OCI-LY1 (cell line): Measurements from ENCODE around the gene FOXC2.

Experiments
- EZH2 ChIP-seq: fragments of 200-600 bp; sonication (generic), shearing (Covaris generic); IDR thresholded peaks from 2 replicates; pipeline ENCODE4 v1.8.0; 2017; ENCODE audit warnings: borderline replicate concordance, mixed run types, mild to moderate bottlenecking, antibody characterized with exemption, low read length, moderate library complexity, mixed read lengths
- TF ChIP-seq, protein P1 (sequence below): fragments of 200-600 bp; sonication (generic), shearing (Covaris generic); IDR thresholded peaks from 2 replicates; pipeline ENCODE4 v1.5.1; 2017; ENCODE audit warnings: mild to moderate bottlenecking, antibody characterized with exemption, low read length, moderate library complexity, mixed read lengths

DNA sequence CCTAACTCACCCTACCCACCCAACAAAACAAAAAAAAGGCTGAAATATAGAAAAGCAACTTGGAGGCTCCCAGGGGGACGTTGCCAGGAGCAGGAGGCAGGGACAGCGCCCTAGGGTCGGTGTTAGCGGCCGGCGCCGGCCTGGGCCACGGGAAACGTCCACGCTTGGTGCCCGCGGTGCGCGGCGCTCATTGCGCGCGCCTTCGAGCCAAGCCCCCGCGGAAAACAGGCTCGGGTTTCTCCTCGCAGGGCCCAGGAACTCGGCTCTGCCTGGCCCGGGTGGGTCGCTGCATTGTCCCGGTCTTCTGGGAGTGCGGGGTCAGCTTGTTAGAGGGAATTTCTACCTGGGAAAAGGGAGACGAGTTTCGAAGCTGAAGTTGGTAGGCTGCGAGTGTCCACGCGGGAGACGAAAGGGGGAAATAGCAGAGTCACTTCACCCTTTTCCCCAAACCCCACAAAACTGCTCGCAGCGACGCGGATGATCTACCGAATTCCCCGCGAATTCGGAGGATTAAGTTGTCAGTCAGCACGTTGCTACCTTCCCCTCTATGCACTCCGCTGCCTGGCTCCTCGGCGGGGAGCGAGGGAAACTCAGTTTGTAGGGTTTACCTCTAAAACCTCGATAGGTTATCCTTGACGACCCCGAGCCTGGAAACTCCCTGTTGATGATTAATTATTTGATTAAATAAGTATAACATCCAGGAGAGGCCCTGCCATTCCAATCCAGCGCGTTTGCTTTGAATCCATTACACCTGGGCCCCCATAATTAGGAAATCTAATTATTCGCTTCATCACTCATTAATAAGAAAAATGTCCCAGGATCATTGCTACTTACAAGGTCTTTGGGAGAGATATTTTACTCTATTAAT lies 751 bp upstream of the FOXC2 start:
- TF ChIP-seq, protein P1, sequence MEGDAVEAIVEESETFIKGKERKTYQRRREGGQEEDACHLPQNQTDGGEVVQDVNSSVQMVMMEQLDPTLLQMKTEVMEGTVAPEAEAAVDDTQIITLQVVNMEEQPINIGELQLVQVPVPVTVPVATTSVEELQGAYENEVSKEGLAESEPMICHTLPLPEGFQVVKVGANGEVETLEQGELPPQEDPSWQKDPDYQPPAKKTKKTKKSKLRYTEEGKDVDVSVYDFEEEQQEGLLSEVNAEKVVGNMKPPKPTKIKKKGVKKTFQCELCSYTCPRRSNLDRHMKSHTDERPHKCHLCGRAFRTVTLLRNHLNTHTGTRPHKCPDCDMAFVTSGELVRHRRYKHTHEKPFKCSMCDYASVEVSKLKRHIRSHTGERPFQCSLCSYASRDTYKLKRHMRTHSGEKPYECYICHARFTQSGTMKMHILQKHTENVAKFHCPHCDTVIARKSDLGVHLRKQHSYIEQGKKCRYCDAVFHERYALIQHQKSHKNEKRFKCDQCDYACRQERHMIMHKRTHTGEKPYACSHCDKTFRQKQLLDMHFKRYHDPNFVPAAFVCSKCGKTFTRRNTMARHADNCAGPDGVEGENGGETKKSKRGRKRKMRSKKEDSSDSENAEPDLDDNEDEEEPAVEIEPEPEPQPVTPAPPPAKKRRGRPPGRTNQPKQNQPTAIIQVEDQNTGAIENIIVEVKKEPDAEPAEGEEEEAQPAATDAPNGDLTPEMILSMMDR: no peak
- TF ChIP-seq EZH2: no peak
